Measurements from ENCODE around the gene PRTFDC1. TPM values are rescaled to one million over a fixed set of nuclear protein-coding genes. Genes with fewer than 3 reads are reported as not detected.

PRTFDC1 gene
- total RNA-seq, 2 experiments from 2014 or later = not detected

DNA sequence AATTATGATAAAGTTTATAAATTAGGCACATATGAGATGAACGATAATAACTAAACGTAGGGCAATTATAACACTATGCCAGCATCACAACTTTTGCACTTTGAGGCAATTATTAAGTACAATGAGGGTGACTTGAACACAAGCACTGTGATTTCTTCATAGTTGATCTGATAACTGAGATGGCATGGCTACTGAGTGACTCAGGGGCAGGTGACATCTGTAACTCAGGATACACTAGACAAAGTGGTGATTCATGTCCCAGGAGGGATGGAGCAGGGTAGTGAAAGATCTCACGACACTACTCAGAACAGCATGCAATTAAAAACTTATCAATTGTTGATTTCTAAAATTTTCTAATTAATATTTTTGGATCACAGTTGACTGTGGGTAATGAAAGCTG, 130.4 kb downstream of the PRTFDC1 start:
- CTCF ChIA-PET (ENCODE audit: unreplicated experiment) = no interaction called here
- Histone ChIP-seq H3K79me2 (ENCODE audit: insufficient read depth, low read depth, low read length) (no peaks in the 10 kb centered on the region), H3K9me3 (ENCODE audit: low read length) (no peaks in the 10 kb centered on the region), H3K4me1 (ENCODE audit: insufficient read depth, low read length, poor library complexity, severe bottlenecking) (no peaks in the 10 kb centered on the region), H3K27ac (ENCODE audit: low read depth, low read length, poor library complexity, severe bottlenecking) (no peak overlapping the region), H2AFZ (ENCODE audit: low read length) (no peak overlapping the region), H4K20me1 (ENCODE audit: insufficient read depth, low read length) (no peaks in the 10 kb centered on the region), H3K4me3 (ENCODE audit: low read depth, low read length, poor library complexity, severe bottlenecking) (no peak overlapping the region), H3K9me2 (ENCODE audit: insufficient read depth, low read length) (no peaks in the 10 kb centered on the region), H3K4me2 (ENCODE audit: low read length) (no peak overlapping the region), H3K36me3 (ENCODE audit: insufficient read depth, low read length) (no peaks in the 10 kb centered on the region)
- DNase-seq (ENCODE audit: low spot score) = no peak
- intact Hi-C loops (cut with micrococcal nuclease; ENCODE audit: unreplicated experiment) = no loop called here
- TF ChIP-seq CTCF (conservative IDR thresholded peaks at IDR 0.05; ENCODE audit: low read length) (no peak), EZH2phosphoT487 (IDR thresholded peaks at IDR 0.05; ENCODE audit: borderline replicate concordance, low read depth, low read length) (no peak)
- BruUV-seq (replicated peaks) = no TSS peak
- POLR2A ChIA-PET = no interaction called here

DNA sequence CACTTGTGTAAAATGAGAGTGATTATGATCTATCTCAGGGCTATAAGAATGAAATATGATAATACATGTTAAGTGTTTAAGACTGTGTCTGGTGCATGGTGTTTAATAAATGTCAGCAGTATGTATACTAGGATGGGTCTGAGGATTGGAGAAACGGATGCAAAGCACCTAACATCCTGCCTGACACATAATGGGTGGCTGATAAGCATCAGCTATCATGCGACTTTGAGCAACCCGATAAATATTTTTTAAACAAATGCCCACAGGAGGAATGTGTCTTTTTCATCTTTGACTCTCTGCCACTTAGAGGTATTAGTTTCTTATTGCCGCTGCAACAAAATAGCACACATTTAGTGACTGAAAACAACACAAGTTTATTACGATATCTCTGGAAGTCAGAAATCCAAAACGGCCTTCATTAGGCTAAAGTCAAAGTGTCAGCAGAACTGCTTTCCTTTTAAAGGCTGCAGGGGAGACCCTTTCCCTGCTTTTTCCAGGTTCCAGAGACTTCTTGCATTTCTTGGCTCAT, 135.5 kb downstream of the PRTFDC1 start:
- Histone ChIP-seq H3K4me1 (ENCODE audit: insufficient read depth, low read length, poor library complexity, severe bottlenecking) (no peaks in the 10 kb centered on the region), H3K9me3 (ENCODE audit: low read length) (no peaks in the 10 kb centered on the region), H3K36me3 (ENCODE audit: insufficient read depth, low read length) (no peaks in the 10 kb centered on the region), H3K4me2 (ENCODE audit: low read length) (no peak overlapping the region), H3K4me3 (ENCODE audit: low read depth, low read length, poor library complexity, severe bottlenecking) (no peak overlapping the region), H2AFZ (ENCODE audit: low read length) (no peak overlapping the region), H4K20me1 (ENCODE audit: insufficient read depth, low read length) (no peaks in the 10 kb centered on the region), H3K27ac (ENCODE audit: low read depth, low read length, poor library complexity, severe bottlenecking) (no peak overlapping the region), H3K9me2 (ENCODE audit: insufficient read depth, low read length) (no peaks in the 10 kb centered on the region), H3K79me2 (ENCODE audit: insufficient read depth, low read depth, low read length) (no peaks in the 10 kb centered on the region)
- ChIA-PET CTCF (ENCODE audit: unreplicated experiment) (no interaction called here), POLR2A (interaction anchor here (1.1 kb wide), 1 partner anchor 112 kb away, joined by 4 read pairs; no protein-coding TSS in a partner anchor)
- no peak for DNase-seq (ENCODE audit: low spot score)
- intact Hi-C loops (cut with micrococcal nuclease; ENCODE audit: unreplicated experiment) = no loop called here
- TF ChIP-seq EZH2phosphoT487 (IDR thresholded peaks at IDR 0.05; ENCODE audit: borderline replicate concordance, low read depth, low read length) = no peak
- TF ChIP-seq CTCF (conservative IDR thresholded peaks at IDR 0.05; ENCODE audit: low read length) = no peak
- BruUV-seq (replicated peaks) = no TSS peak

DNA sequence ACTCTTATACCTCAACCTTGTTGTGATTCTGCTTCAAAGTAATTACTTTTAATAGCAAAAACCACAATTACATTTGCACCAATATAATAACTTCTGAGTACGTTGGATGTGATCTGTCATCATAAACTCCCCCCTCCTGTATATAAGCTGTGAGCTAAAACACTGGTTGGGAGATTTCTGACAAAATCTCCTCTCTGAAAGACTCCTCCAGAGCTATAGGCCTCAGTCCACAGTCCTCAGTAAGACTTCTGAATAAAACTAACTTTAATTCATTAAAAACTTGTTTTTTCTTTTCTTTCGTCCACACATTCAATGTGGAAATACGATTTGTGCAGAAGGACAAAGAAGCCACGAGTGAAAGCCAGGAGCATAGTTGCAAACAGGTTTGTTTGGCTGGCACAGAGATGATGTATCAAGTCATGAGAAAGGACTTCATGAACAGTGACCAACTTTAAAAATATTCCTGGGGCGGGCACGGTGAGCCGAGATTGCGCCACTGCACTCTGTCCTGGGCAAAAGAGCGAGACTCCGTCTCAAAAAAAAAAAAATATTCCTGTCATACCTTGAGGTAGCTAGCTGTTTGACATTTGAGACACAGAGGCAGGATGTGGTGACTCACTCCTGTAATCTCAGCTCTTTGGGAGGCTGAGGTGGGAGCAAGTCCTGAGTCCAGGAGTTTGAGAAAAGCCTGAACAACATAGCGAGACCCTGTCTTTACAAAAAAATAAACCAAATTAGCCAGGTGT, 137.7 kb downstream of the PRTFDC1 start:
- CTCF ChIA-PET (ENCODE audit: unreplicated experiment) = no interaction called here
- TF ChIP-seq EZH2phosphoT487 (IDR thresholded peaks at IDR 0.05; ENCODE audit: borderline replicate concordance, low read depth, low read length) (no peak), CTCF (conservative IDR thresholded peaks at IDR 0.05; ENCODE audit: low read length) (no peak)
- no peak for DNase-seq (ENCODE audit: low spot score)
- intact Hi-C loops (cut with micrococcal nuclease; ENCODE audit: unreplicated experiment) = no loop called here
- POLR2A ChIA-PET = no interaction called here
- Histone ChIP-seq H3K9me3 (ENCODE audit: low read length) (no peaks in the 10 kb centered on the region), H3K4me1 (ENCODE audit: insufficient read depth, low read length, poor library complexity, severe bottlenecking) (no peaks in the 10 kb centered on the region), H3K4me2 (ENCODE audit: low read length) (no peak overlapping the region), H3K9me2 (ENCODE audit: insufficient read depth, low read length) (no peaks in the 10 kb centered on the region), H4K20me1 (ENCODE audit: insufficient read depth, low read length) (no peaks in the 10 kb centered on the region), H3K79me2 (ENCODE audit: insufficient read depth, low read depth, low read length) (no peaks in the 10 kb centered on the region), H3K27ac (ENCODE audit: low read depth, low read length, poor library complexity, severe bottlenecking) (no peak overlapping the region), H3K4me3 (ENCODE audit: low read depth, low read length, poor library complexity, severe bottlenecking) (no peak overlapping the region), H2AFZ (ENCODE audit: low read length) (no peak overlapping the region), H3K36me3 (ENCODE audit: insufficient read depth, low read length) (no peaks in the 10 kb centered on the region)
- no TSS peak for BruUV-seq (replicated peaks)

Measured in OCI-LY7 (cell line).